Prostate gland (tissue), 2 donors: ENCODE data around the gene SUSD1.

Source experiments
- POLR2A ChIP-seq: fragments of 450-650 bp; IDR thresholded peaks from one replicate; pipeline ENCODE4 v1.6.1; 2016; ENCODE audit warnings: antibody characterized with exemption, mild to moderate bottlenecking
- TF ChIP-seq, protein P1 (sequence below), 4 experiments: fragments of 200-600 bp in 2 of 4; fragments of 450-650 bp in 2 of 4; sonication (generic) in 2 of 4; IDR thresholded peaks; 1 replicate in 3 of 4; 2 replicates in 1 of 4; pipeline ENCODE4 v1.5.1; 2016 to 2019; ENCODE audit warnings: antibody characterized with exemption in 4 of 4, mild to moderate bottlenecking in 2 of 4, moderate library complexity in 2 of 4

GRCh38 chr9:112173489-112174221 lies 1.4 kb downstream of the SUSD1 start:
- TF ChIP-seq, protein P1, sequence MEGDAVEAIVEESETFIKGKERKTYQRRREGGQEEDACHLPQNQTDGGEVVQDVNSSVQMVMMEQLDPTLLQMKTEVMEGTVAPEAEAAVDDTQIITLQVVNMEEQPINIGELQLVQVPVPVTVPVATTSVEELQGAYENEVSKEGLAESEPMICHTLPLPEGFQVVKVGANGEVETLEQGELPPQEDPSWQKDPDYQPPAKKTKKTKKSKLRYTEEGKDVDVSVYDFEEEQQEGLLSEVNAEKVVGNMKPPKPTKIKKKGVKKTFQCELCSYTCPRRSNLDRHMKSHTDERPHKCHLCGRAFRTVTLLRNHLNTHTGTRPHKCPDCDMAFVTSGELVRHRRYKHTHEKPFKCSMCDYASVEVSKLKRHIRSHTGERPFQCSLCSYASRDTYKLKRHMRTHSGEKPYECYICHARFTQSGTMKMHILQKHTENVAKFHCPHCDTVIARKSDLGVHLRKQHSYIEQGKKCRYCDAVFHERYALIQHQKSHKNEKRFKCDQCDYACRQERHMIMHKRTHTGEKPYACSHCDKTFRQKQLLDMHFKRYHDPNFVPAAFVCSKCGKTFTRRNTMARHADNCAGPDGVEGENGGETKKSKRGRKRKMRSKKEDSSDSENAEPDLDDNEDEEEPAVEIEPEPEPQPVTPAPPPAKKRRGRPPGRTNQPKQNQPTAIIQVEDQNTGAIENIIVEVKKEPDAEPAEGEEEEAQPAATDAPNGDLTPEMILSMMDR (IDR thresholded peaks at IDR 0.05), result no peak
- no peak for TF ChIP-seq POLR2A
